ENCODE measurements around the gene EPS15. TPM values are rescaled to one million over a fixed set of nuclear protein-coding genes. Genes with fewer than 3 reads are reported as not detected.

EPS15 gene
- total and polyA plus RNA-seq, 11 donors, result 19.9 to 80.6 (median 67.8) TPM

GRCh38 chr1:51328926-51329325, 190.1 kb downstream of the EPS15 start:
- peaks cover 0 to 42% (median 14%) of the 10 kb centered on the region in 12 donors for H3K4me1 ChIP-seq
- no peak for ATAC-seq
- no peak for TF ChIP-seq POLR2A (IDR thresholded peaks at IDR 0.05)
- TF ChIP-seq, protein P1, sequence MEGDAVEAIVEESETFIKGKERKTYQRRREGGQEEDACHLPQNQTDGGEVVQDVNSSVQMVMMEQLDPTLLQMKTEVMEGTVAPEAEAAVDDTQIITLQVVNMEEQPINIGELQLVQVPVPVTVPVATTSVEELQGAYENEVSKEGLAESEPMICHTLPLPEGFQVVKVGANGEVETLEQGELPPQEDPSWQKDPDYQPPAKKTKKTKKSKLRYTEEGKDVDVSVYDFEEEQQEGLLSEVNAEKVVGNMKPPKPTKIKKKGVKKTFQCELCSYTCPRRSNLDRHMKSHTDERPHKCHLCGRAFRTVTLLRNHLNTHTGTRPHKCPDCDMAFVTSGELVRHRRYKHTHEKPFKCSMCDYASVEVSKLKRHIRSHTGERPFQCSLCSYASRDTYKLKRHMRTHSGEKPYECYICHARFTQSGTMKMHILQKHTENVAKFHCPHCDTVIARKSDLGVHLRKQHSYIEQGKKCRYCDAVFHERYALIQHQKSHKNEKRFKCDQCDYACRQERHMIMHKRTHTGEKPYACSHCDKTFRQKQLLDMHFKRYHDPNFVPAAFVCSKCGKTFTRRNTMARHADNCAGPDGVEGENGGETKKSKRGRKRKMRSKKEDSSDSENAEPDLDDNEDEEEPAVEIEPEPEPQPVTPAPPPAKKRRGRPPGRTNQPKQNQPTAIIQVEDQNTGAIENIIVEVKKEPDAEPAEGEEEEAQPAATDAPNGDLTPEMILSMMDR (IDR thresholded peaks at IDR 0.05), result no peak
- peak overlapping the region in 6 of 12 donors; percentile 69 to 90 (median 77) for H3K27ac ChIP-seq
- no peaks in the 10 kb centered on the region for H3K9me3 ChIP-seq
- H3K4me3 ChIP-seq, result no peak overlapping the region
- intact Hi-C loops (cut with DNase I), result loop anchor here in 1 of 10 donors (10.0 kb wide), 1 partner anchor 206 kb away; no protein-coding TSS in a partner anchor
- H3K36me3 ChIP-seq, result no peaks in the 10 kb centered on the region
- peaks cover 0 to 16% (median 0%) of the 10 kb centered on the region in 9 donors for H3K27me3 ChIP-seq
- no peak for DNase-seq
- WGBS, 4 donors, result 90 to 96% (median 93%) methylated on average over 4 of the region's 4 CpGs

GRCh38 chr1:51328279-51328678, 190.8 kb downstream of the EPS15 start:
- Histone ChIP-seq H3K27ac (peak overlapping the region in 1 of 12 donors; percentile 90), H3K27me3 (peaks cover 0 to 16% (median 0%) of the 10 kb centered on the region in 9 donors)

DNA sequence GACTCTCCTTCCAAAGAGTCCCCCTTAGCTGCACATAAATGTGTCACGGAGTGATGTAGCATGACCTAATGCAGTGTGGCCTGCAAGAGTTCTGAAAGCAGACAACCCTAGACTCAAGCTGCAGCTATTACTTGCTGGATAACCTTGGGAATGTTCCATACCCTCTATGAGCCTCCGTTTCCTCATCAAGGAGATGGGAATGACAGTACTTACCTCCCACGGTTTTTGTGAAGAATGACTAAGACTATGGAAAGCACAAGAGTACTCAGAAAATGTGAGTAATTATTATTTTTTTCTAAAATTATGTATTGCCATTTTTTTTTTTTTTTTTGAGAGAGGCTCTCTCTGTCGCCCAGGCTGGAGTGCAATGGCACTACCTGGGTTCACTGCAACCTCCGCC, 191.7 kb downstream of the EPS15 start:
- ATAC-seq (no peak), DNase-seq (no peak)
- 73 to 82% (median 79%) methylated on average over 5 of the region's 5 CpGs for WGBS, 4 donors
- H3K4me3 ChIP-seq, result no peak overlapping the region
- intact Hi-C loops (cut with DNase I), result loop anchor here in 1 of 10 donors (10.0 kb wide), 1 partner anchor 207 kb away; no protein-coding TSS in a partner anchor
- H3K4me1 ChIP-seq, result peaks cover 0 to 42% (median 14%) of the 10 kb centered on the region in 12 donors
- H3K27ac ChIP-seq, result peak overlapping the region in 5 of 12 donors; percentile 56 to 89 (median 74)
- H3K27me3 ChIP-seq, result peaks cover 0 to 16% (median 0%) of the 10 kb centered on the region in 9 donors
- H3K9me3 ChIP-seq, result no peaks in the 10 kb centered on the region
- no peaks in the 10 kb centered on the region for H3K36me3 ChIP-seq
- TF ChIP-seq, protein P1 (IDR thresholded peaks at IDR 0.05), result no peak
- TF ChIP-seq POLR2A (IDR thresholded peaks at IDR 0.05), result no peak

More at GRCh38 chr1:51328279-51328678, 190.8 kb downstream of the EPS15 start:
- TF ChIP-seq, protein P1 (IDR thresholded peaks at IDR 0.05), result no peak
- TF ChIP-seq POLR2A (IDR thresholded peaks at IDR 0.05), result no peak
- Histone ChIP-seq H3K4me3 (no peak overlapping the region), H3K4me1 (peaks cover 0 to 42% (median 14%) of the 10 kb centered on the region in 12 donors), H3K9me3 (no peaks in the 10 kb centered on the region), H3K36me3 (no peaks in the 10 kb centered on the region)
- intact Hi-C loops (cut with DNase I), result loop anchor here in 1 of 10 donors (10.0 kb wide), 1 partner anchor 207 kb away; no protein-coding TSS in a partner anchor
- DNase-seq, result no peak
- no peak for ATAC-seq
- WGBS, 4 donors, result 85 to 95% (median 89%) methylated on average over 3 of the region's 3 CpGs

DNA sequence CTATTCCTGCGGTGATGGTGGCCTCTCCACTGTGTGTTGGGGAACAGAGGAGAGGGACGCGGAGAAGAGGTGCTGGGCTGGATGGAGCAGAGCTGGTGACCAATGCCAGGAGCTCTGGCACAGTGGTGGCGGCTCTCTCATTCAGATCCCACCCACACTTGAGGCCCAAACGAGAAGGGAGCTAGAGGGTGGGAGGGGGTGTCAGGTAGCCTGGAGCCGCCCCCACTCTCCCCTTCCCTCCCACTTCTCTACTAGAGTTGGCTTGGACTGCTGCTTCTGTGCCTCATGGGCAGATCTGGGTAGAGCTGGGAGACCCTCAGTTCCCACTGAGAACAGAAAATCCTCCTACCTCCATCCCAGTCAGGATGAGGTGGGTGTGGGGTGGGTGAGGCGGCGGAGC, 192.2 kb downstream of the EPS15 start:
- ATAC-seq, result peak; percentile 15 to 30 (median 22)
- peak in 1 of 5 donors; percentile 26 for DNase-seq
- H3K27me3 ChIP-seq, result peaks cover 0 to 16% (median 0%) of the 10 kb centered on the region in 9 donors
- no peaks in the 10 kb centered on the region for H3K36me3 ChIP-seq
- no peak for TF ChIP-seq POLR2A (IDR thresholded peaks at IDR 0.05)
- TF ChIP-seq, protein P1 (IDR thresholded peaks at IDR 0.05), result no peak
- intact Hi-C loops (cut with DNase I), result loop anchor here in 1 of 10 donors (10.0 kb wide), 1 partner anchor 208 kb away; no protein-coding TSS in a partner anchor
- peak overlapping the region in 11 of 12 donors; percentile 38 to 89 (median 64) for H3K27ac ChIP-seq
- peak overlapping the region in 1 of 12 donors; percentile 7 for H3K4me3 ChIP-seq
- 56 to 64% (median 60%) methylated on average over 8 of the region's 8 CpGs for WGBS, 4 donors
- H3K9me3 ChIP-seq, result no peaks in the 10 kb centered on the region
- peaks cover 0 to 38% (median 14%) of the 10 kb centered on the region in 12 donors for H3K4me1 ChIP-seq
